ENCODE measurements around the gene LINC01488. TPM values are rescaled to one million over a fixed set of nuclear protein-coding genes. Genes with fewer than 3 reads are reported as not detected.

LINC01488 gene
- total and polyA plus RNA-seq, 2 donors from 2014 or later: not detected

GRCh38 chr11:69509381-69509780 lies 27.9 kb downstream of the LINC01488 start:
- FAIRE-seq: no peak
- H3K4me3 ChIP-seq (ENCODE audit: low read length in 3 of 3): no peak overlapping the region
- no peaks in the 10 kb centered on the region for H3K9me3 ChIP-seq (ENCODE audit: control insufficient read depth in 2 of 3, insufficient read depth in 1 of 3, low read length in 3 of 3)
- no peaks in the 10 kb centered on the region for H3K4me1 ChIP-seq (ENCODE audit: control insufficient read depth in 2 of 3, insufficient read depth in 2 of 3, low read depth in 1 of 3, low read length in 3 of 3)
- H3K27ac ChIP-seq (ENCODE audit: low read depth in 2 of 2, low read length in 2 of 2): no peak overlapping the region
- TF ChIP-seq CTCF (IDR thresholded peaks at IDR 0.05; ENCODE audit: borderline replicate concordance, extremely low read depth, insufficient read depth): no peak
- DNase-seq: peak in 1 of 5 donors; percentile 46
- H3K27me3 ChIP-seq (ENCODE audit: control insufficient read depth, insufficient read depth, low read length): no peaks in the 10 kb centered on the region
- no peaks in the 10 kb centered on the region for H3K36me3 ChIP-seq (ENCODE audit: control insufficient read depth in 2 of 3, insufficient read depth in 3 of 3, low read length in 3 of 3)
- no peak overlapping the region for H3K9ac ChIP-seq (ENCODE audit: low read length in 3 of 3)
- intact Hi-C loops (cut with DNase I): no loop called here

- Histone ChIP-seq H3K27me3 (ENCODE audit: control insufficient read depth, insufficient read depth, low read length) (no peaks in the 10 kb centered on the region), H3K27ac (ENCODE audit: low read depth in 2 of 2, low read length in 2 of 2) (no peak overlapping the region), H3K4me3 (ENCODE audit: low read length in 3 of 3) (no peak overlapping the region), H3K36me3 (ENCODE audit: control insufficient read depth in 2 of 3, insufficient read depth in 3 of 3, low read length in 3 of 3) (no peaks in the 10 kb centered on the region), H3K9ac (ENCODE audit: low read length in 3 of 3) (no peak overlapping the region), H3K4me1 (ENCODE audit: control insufficient read depth in 2 of 3, insufficient read depth in 2 of 3, low read depth in 1 of 3, low read length in 3 of 3) (no peaks in the 10 kb centered on the region), H3K9me3 (ENCODE audit: control insufficient read depth in 2 of 3, insufficient read depth in 1 of 3, low read length in 3 of 3) (no peaks in the 10 kb centered on the region)
- intact Hi-C loops (cut with DNase I): no loop called here
- DNase-seq (peak in 1 of 5 donors; percentile 26), FAIRE-seq (no peak)
- no peak for TF ChIP-seq CTCF (IDR thresholded peaks at IDR 0.05; ENCODE audit: borderline replicate concordance, extremely low read depth, insufficient read depth)
Measured at GRCh38 chr11:69509846-69510390, 28.5 kb downstream of the LINC01488 start.

- peak in 1 of 5 donors; percentile 26 for DNase-seq
- FAIRE-seq: no peak
Measured at GRCh38 chr11:69510471-69511357, 29.3 kb downstream of the LINC01488 start.

More at GRCh38 chr11:69510471-69511357, 29.3 kb downstream of the LINC01488 start:
- H3K4me3 ChIP-seq (ENCODE audit: low read length in 3 of 3): no peak overlapping the region
- TF ChIP-seq CTCF (IDR thresholded peaks at IDR 0.05; ENCODE audit: borderline replicate concordance, extremely low read depth, insufficient read depth): no peak
- H3K27ac ChIP-seq (ENCODE audit: low read depth in 2 of 2, low read length in 2 of 2): no peak overlapping the region
- no peak overlapping the region for H3K9ac ChIP-seq (ENCODE audit: low read length in 3 of 3)
- H3K36me3 ChIP-seq (ENCODE audit: control insufficient read depth in 2 of 3, insufficient read depth in 3 of 3, low read length in 3 of 3): no peaks in the 10 kb centered on the region
- no peaks in the 10 kb centered on the region for H3K9me3 ChIP-seq (ENCODE audit: control insufficient read depth in 2 of 3, insufficient read depth in 1 of 3, low read length in 3 of 3)
- H3K4me1 ChIP-seq (ENCODE audit: control insufficient read depth in 2 of 3, insufficient read depth in 2 of 3, low read depth in 1 of 3, low read length in 3 of 3): no peaks in the 10 kb centered on the region
- H3K27me3 ChIP-seq (ENCODE audit: control insufficient read depth, insufficient read depth, low read length): no peaks in the 10 kb centered on the region
- intact Hi-C loops (cut with DNase I): no loop called here
